H1 (cell line): ENCODE results near the gene CTRL. TPM values are rescaled to one million over a fixed set of nuclear protein-coding genes. Genes with fewer than 3 reads are reported as not detected.

Source experiments
- CTCF ChIA-PET: fragments of 300-600 bp; sonication (Branson Sonifier 250); formaldehyde crosslinking; loops from one replicate; lab custom pipeline; 2021; ENCODE audit not compliant: partially characterized antibody; lab: Charles Lee
- POLR2A ChIA-PET: fragments of 300-600 bp; sonication (Branson Sonifier 250); formaldehyde crosslinking; loops from one replicate; lab custom pipeline; 2021; ENCODE audit warnings: inconsistent platforms; ENCODE audit not compliant: partially characterized antibody; lab: Charles Lee
- DNase-seq, 2 experiments: peaks; one replicate each; pipeline versions ENCODE4 v3.0.0 to v3.0.0-alpha.2; 2010 to 2022; ENCODE audit warnings: low spot score in 2 of 2, low read depth in 1 of 2, mixed read lengths in 1 of 2
- FAIRE-seq: peaks from 2 replicates; lab custom pipeline; 2011; peaks lifted over from hg19 to GRCh38; lab: Jason Lieb, UNC
- H2AFZ ChIP-seq: 2 replicates; pipeline ENCODE4 v1.8.1; 2012; ENCODE audit warnings: low read length, inconsistent platforms
- H2AK5ac ChIP-seq: 2 replicates; pipeline ENCODE4 v1.6.1; 2013; ENCODE audit warnings: low read depth, low read length
- H2BK120ac ChIP-seq: replicated peaks from 2 replicates; pipeline ENCODE3; 2013; ENCODE audit warnings: low read depth, low read length, inconsistent platforms
- H2BK12ac ChIP-seq: 2 replicates; pipeline ENCODE4 v1.6.1; 2013; ENCODE audit warnings: low read depth, low read length
- H2BK15ac ChIP-seq: 2 replicates; pipeline ENCODE4 v1.6.1; 2013; ENCODE audit warnings: low read length
- H2BK20ac ChIP-seq: 2 replicates; pipeline ENCODE4 v1.6.1; 2013; ENCODE audit warnings: low read length
- H2BK5ac ChIP-seq: 2 replicates; pipeline ENCODE4 v1.6.1; 2013; ENCODE audit warnings: low read depth, low read length
- H3K14ac ChIP-seq: 2 replicates; pipeline ENCODE4 v1.6.1; 2013; ENCODE audit warnings: inconsistent platforms; ENCODE audit not compliant: insufficient read length
- H3K18ac ChIP-seq: 2 replicates; pipeline ENCODE4 v1.6.1; 2013; ENCODE audit warnings: low read length; ENCODE audit errors: extremely low read depth
- H3K23ac ChIP-seq: 2 replicates; pipeline ENCODE4 v1.6.1; 2013; ENCODE audit warnings: inconsistent platforms; ENCODE audit not compliant: insufficient read length
- H3K23me2 ChIP-seq: 2 replicates; pipeline ENCODE4 v1.6.1; 2013; ENCODE audit warnings: low read depth, low read length
- H3K27ac ChIP-seq: 2 replicates; pipeline ENCODE4 v1.6.1; 2011; ENCODE audit warnings: low read depth, low read length, inconsistent platforms
- H3K27me3 ChIP-seq, 4 experiments: replicated peaks in 1 of 4; 1 replicate in 1 of 4; 2 replicates in 3 of 4; pipeline versions ENCODE4 v1.6.1 to v1.8.1; 2011 to 2013; ENCODE audit warnings: low read length in 3 of 4, mild to moderate bottlenecking in 3 of 4, inconsistent platforms in 2 of 4, mixed read lengths in 2 of 4, moderate library complexity in 1 of 4; ENCODE audit not compliant: control insufficient read depth in 3 of 4, insufficient read depth in 3 of 4; ENCODE audit errors: extremely low read depth in 1 of 4
- H3K36me3 ChIP-seq, 4 experiments: 2 replicates each; pipeline versions ENCODE4 v1.6.1 to v1.8.1; 2011 to 2013; ENCODE audit warnings: mild to moderate bottlenecking in 4 of 4, low read length in 3 of 4, moderate library complexity in 2 of 4, control low read depth in 1 of 4, inconsistent platforms in 1 of 4; ENCODE audit not compliant: insufficient read depth in 4 of 4, control insufficient read depth in 2 of 4
- H3K4ac ChIP-seq: replicated peaks from 2 replicates; pipeline ENCODE3; 2013; ENCODE audit warnings: low read length, low read depth, mixed read lengths, inconsistent platforms; ENCODE audit not compliant: insufficient read length
- H3K4me1 ChIP-seq, 4 experiments: replicated peaks in 1 of 4; 1 replicate in 1 of 4; 2 replicates in 3 of 4; pipeline versions ENCODE4 v1.6.1 to v1.8.1; 2011 to 2013; ENCODE audit warnings: low read length in 3 of 4, inconsistent platforms in 2 of 4, mixed read lengths in 1 of 4; ENCODE audit not compliant: insufficient read depth in 4 of 4, control insufficient read depth in 3 of 4
- H3K4me2 ChIP-seq, 2 experiments: 2 replicates each; pipeline versions ENCODE4 v1.6.1 to v1.8.1; 2011 to 2013; ENCODE audit warnings: low read depth in 2 of 2, low read length in 2 of 2, control low read depth in 1 of 2, inconsistent platforms in 1 of 2, mild to moderate bottlenecking in 1 of 2; ENCODE audit not compliant: insufficient read depth in 1 of 2
- H3K4me3 ChIP-seq, 4 experiments: fragments of 200-600, 300-600 bp in 1 of 4; sonication (generic), shearing (Covaris generic), sonication (Bioruptor Twin) in 1 of 4; 2 replicates each; pipeline versions ENCODE4 v1.5.1 to v1.8.1; 2011 to 2016; ENCODE audit warnings: low read length in 4 of 4, low read depth in 3 of 4, control low read depth in 2 of 4, inconsistent platforms in 2 of 4, mild to moderate bottlenecking in 2 of 4, mixed read lengths in 1 of 4, moderate library complexity in 1 of 4; ENCODE audit not compliant: insufficient read depth in 2 of 4; ENCODE audit errors: extremely low read depth in 1 of 4
- H3K56ac ChIP-seq: replicated peaks from 2 replicates; pipeline ENCODE3; 2013; ENCODE audit warnings: low read depth, mild to moderate bottlenecking, mixed read lengths, low read length, inconsistent platforms; ENCODE audit not compliant: insufficient read length
- H3K79me1 ChIP-seq: 2 replicates; pipeline ENCODE4 v1.6.1; 2013; ENCODE audit warnings: low read depth, low read length, control low read depth
- H3K79me2 ChIP-seq, 2 experiments: 2 replicates each; pipeline versions ENCODE4 v1.6.1 to v1.8.1; 2012 to 2013; ENCODE audit warnings: low read length in 2 of 2, mild to moderate bottlenecking in 2 of 2, inconsistent platforms in 1 of 2; ENCODE audit not compliant: insufficient read depth in 2 of 2, control insufficient read depth in 1 of 2
- H3K9ac ChIP-seq, 4 experiments: replicated peaks in 1 of 4; 1 replicate in 1 of 4; 2 replicates in 3 of 4; pipeline versions ENCODE4 v1.6.1 to v1.8.1; 2011 to 2013; ENCODE audit warnings: low read depth in 3 of 4, low read length in 3 of 4, control low read depth in 2 of 4, mild to moderate bottlenecking in 2 of 4, moderate library complexity in 2 of 4, inconsistent platforms in 1 of 4; ENCODE audit errors: extremely low read depth in 1 of 4
- H3K9me3 ChIP-seq, 2 experiments: 2 replicates each; pipeline versions ENCODE4 v1.6.1 to v1.8.1; 2012 to 2013; ENCODE audit warnings: mild to moderate bottlenecking in 2 of 2, moderate library complexity in 2 of 2, control low read depth in 1 of 2, inconsistent platforms in 1 of 2, low read depth in 1 of 2, low read length in 1 of 2, mixed read lengths in 1 of 2; ENCODE audit not compliant: insufficient read depth in 2 of 2
- H4K20me1 ChIP-seq, 2 experiments: replicated peaks in 1 of 2; 2 replicates each; pipeline versions ENCODE3 to v1.8.1; 2011 to 2013; ENCODE audit warnings: inconsistent platforms in 2 of 2, low read length in 2 of 2, mild to moderate bottlenecking in 1 of 2; ENCODE audit not compliant: insufficient read depth in 2 of 2, control insufficient read depth in 1 of 2
- H4K5ac ChIP-seq: 2 replicates; pipeline ENCODE4 v1.6.1; 2013; ENCODE audit warnings: low read length, low read depth, mixed read lengths, inconsistent platforms; ENCODE audit not compliant: insufficient read length
- H4K8ac ChIP-seq: 2 replicates; pipeline ENCODE4 v1.8.0; 2013; ENCODE audit warnings: mild to moderate bottlenecking, moderate library complexity, low read length, inconsistent platforms; ENCODE audit not compliant: insufficient read depth; ENCODE audit errors: extremely low read depth
- H4K91ac ChIP-seq: replicated peaks from 2 replicates; pipeline ENCODE3; 2013; ENCODE audit warnings: low read length, mixed read lengths, inconsistent platforms; ENCODE audit not compliant: insufficient read length
- BCL11A ChIP-seq, 2 experiments: IDR thresholded peaks; one replicate each; pipeline ENCODE4 v1.6.1; 2011; ENCODE audit warnings: low read depth in 2 of 2, low read length in 2 of 2, mild to moderate bottlenecking in 2 of 2
- CBX5 ChIP-seq: fragments of 300-800, 300-1000 bp; sonication (generic); IDR thresholded peaks from 2 replicates; pipeline ENCODE4 v1.7.1; 2016; ENCODE audit warnings: antibody characterized with exemption, low read length, low read depth
- CEBPB ChIP-seq: IDR thresholded peaks from 2 replicates; pipeline ENCODE4 v1.6.1; 2012; ENCODE audit warnings: low read depth, low read length
- RXRA ChIP-seq: IDR thresholded peaks from 2 replicates; pipeline ENCODE4 v1.6.1; 2011; ENCODE audit warnings: low read depth, mild to moderate bottlenecking, low read length, moderate library complexity; ENCODE audit not compliant: insufficient read depth
- SIN3A ChIP-seq, 2 experiments: IDR thresholded peaks in 1 of 2; conservative IDR thresholded peaks in 1 of 2; 2 replicates each; pipeline ENCODE4 v1.6.1; 2011 to 2012; ENCODE audit warnings: low read length in 2 of 2, improper control_type of control experiment in 1 of 2, low read depth in 1 of 2, mild to moderate bottlenecking in 1 of 2
- ZNF274 ChIP-seq: IDR thresholded peaks from 2 replicates; pipeline ENCODE4 v1.7.0; 2012; ENCODE audit warnings: low read length, borderline replicate concordance; ENCODE audit errors: extremely low read depth
- WGBS, 2 experiments: shearing (Covaris generic) in 1 of 2; methylation state at CpG; one replicate each; pipeline versions ENCODE4 v1.1.6 to v1.1.7; 2013 to 2015; ENCODE audit warnings: low lambda C conversion rate in 2 of 2, mixed read lengths in 2 of 2, inconsistent platforms in 1 of 2, low coverage in 1 of 2, missing lambda C conversion rate in 1 of 2; ENCODE audit not compliant: insufficient replicate concordance in 2 of 2, insufficient coverage in 1 of 2, insufficient read length in 1 of 2; ENCODE audit errors: extremely low coverage in 1 of 2, missing lambda C conversion rate in 1 of 2; 5-methylcytosine and 5-hydroxymethylcytosine counted together
- polyA plus RNA-seq, 7 experiments: library from polyadenylated mRNA; depleted of rRNA in 3 of 7; stranded (reverse) in 5 of 7; unstranded in 2 of 7; fragments of >200 nt in 5 of 7; fragments of 200-250 nt in 2 of 7; gene quantifications; 1 replicate in 5 of 7; 2 replicates in 1 of 7; 4 replicates in 1 of 7; pipeline versions ENCODE4 v1.2.1 to v1.2.3, GENCODE V29; 2011 to 2013; ENCODE audit warnings: missing spikeins in 2 of 7, mixed read lengths in 2 of 7
- total RNA-seq: library from RNA; stranded (reverse); fragmentation: NEBNext Ultra II Directional; extraction: Animal tissue kit (Norgen Biotek cat#: 25700); gene quantifications from 2 replicates; pipeline ENCODE4 v1.2.1, GENCODE V29; 2021

Gene CTRL
- total and polyA plus RNA-seq, 2 of the 8 experiments (the other 6 are each of a cell fraction or from before 2014, with no cell fraction given), result 1.7 to 4.2 TPM

DNA sequence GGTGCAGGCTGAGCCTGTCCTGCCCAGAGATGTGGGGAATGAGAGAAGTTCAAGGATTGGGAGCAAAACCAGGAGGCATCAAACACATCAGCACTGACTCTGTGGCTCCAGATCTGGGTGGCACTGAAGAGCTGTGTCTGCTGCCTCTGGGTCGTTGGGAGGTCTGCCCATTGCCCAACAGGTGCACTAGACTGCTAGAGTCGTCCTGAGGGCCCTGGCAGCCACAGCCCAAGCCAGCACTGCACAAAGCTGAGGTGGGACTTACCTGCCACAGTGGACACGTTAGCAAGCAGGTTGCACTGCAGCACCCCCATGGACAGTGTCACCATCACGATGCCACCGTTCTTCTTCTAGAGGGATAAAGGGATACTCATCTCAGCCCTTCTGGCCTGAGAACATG is 45.3 kb upstream of the CTRL start:
- H3K4me2 ChIP-seq, result no peak overlapping the region
- H4K8ac ChIP-seq, result no peak overlapping the region
- no peaks in the 10 kb centered on the region for H4K20me1 ChIP-seq
- FAIRE-seq (no peak), DNase-seq (no peak)
- CTCF ChIA-PET, result interaction anchor here (0.6 to 2.7 kb wide), 5 partner anchors 8 to 64 kb away, joined by 3 to 10 read pairs (median 3); no protein-coding TSS in a partner anchor
- no peaks in the 10 kb centered on the region for H3K79me1 ChIP-seq
- no peaks in the 10 kb centered on the region; a peak in 1 of 8 replicates for H3K36me3 ChIP-seq
- 92% methylated on average over 5 of the region's 5 CpGs; no CpG with 5 or more reads in 1 of the 2 experiments for WGBS, 2 experiments
- no peak overlapping the region for H3K9ac ChIP-seq
- no peak overlapping the region for H3K27ac ChIP-seq
- H4K5ac ChIP-seq, result no peak overlapping the region
- H3K9me3 ChIP-seq, result no peaks in the 10 kb centered on the region; a peak in 1 of 4 replicates
- no peak overlapping the region for H2AFZ ChIP-seq
- H3K79me2 ChIP-seq, result no peaks in the 10 kb centered on the region
- H2BK5ac ChIP-seq, result no peak overlapping the region
- H3K18ac ChIP-seq, result no peak overlapping the region
- H3K56ac ChIP-seq, result no peak overlapping the region
- H3K23me2 ChIP-seq, result no peaks in the 10 kb centered on the region
- no peak overlapping the region for H3K23ac ChIP-seq
- H3K4me3 ChIP-seq, result no peak overlapping the region
- no peak overlapping the region for H2AK5ac ChIP-seq
- H2BK20ac ChIP-seq, result no peak overlapping the region
- H3K14ac ChIP-seq, result no peak overlapping the region
- no peak for TF ChIP-seq ZNF274
- TF ChIP-seq CBX5, result no peak
- TF ChIP-seq BCL11A (IDR thresholded peaks at IDR 0.05; ENCODE audit: low read depth in 2 of 2, low read length in 2 of 2), result no peak
- TF ChIP-seq SIN3A (conservative IDR thresholded peaks at IDR 0.05 in 1 of 2, IDR thresholded peaks at IDR 0.05 in 1 of 2; ENCODE audit: low read depth in 1 of 2, low read length in 2 of 2), result no peak
- TF ChIP-seq CEBPB, result no peak
- no peak for TF ChIP-seq RXRA
- TF ChIP-seq, all 59 proteins: peak for 0
- POLR2A ChIA-PET, result interaction anchor here (1.4 to 1.8 kb wide), 2 partner anchors 10 to 108 kb away, joined by 5 read pairs; partner anchors contain the start of gene NFATC3
- peaks cover 0 to 4% (median 0%) of the 10 kb centered on the region in 4 experiments; a peak in 3 of 7 replicates for H3K4me1 ChIP-seq
- H2BK120ac ChIP-seq, result no peak overlapping the region
- H4K91ac ChIP-seq, result no peak overlapping the region
- H3K4ac ChIP-seq, result no peak overlapping the region
- H2BK12ac ChIP-seq, result no peak overlapping the region; the same call in 1 of the 2 replicates
- H2BK15ac ChIP-seq, result no peak overlapping the region
- H3K27me3 ChIP-seq, result peaks cover 0 to 2% (median 0%) of the 10 kb centered on the region in 4 experiments; a peak in 2 of 7 replicates
